Coronary artery (tissue), 2 donors: ENCODE data around the gene PGM2.
A peak's percentile ranks its signal among the peaks of the same experiment; 100 is the strongest.

Experiments
- DNase-seq: peaks from one replicate; pipeline ENCODE4 v3.0.0-alpha.2; 2017; ENCODE audit warnings: low spot score
- H3K27ac ChIP-seq, 2 donors: fragments of 200-600 bp; sonication (generic); one replicate each; pipeline ENCODE4 v1.5.1; 2016 to 2019
- H3K4me3 ChIP-seq: fragments of 200-600 bp; sonication (generic); 2 replicates; pipeline ENCODE4 v1.5.1; 2016; ENCODE audit warnings: mild to moderate bottlenecking, moderate library complexity
- CTCF ChIP-seq: fragments of 200-600 bp; sonication (generic); IDR thresholded peaks from one replicate; pipeline ENCODE4 v1.5.1; 2019; ENCODE audit warnings: antibody characterized with exemption

Gene PGM2

GRCh38 chr4:37889849-37890800 is 63.6 kb downstream of the PGM2 start:
- Histone ChIP-seq H3K27ac (peak overlapping the region; percentile 98 to 99), H3K4me3 (peak overlapping the region; percentile 96)
- DNase-seq: peak; percentile 90
- TF ChIP-seq CTCF: peak; percentile 37

DNA sequence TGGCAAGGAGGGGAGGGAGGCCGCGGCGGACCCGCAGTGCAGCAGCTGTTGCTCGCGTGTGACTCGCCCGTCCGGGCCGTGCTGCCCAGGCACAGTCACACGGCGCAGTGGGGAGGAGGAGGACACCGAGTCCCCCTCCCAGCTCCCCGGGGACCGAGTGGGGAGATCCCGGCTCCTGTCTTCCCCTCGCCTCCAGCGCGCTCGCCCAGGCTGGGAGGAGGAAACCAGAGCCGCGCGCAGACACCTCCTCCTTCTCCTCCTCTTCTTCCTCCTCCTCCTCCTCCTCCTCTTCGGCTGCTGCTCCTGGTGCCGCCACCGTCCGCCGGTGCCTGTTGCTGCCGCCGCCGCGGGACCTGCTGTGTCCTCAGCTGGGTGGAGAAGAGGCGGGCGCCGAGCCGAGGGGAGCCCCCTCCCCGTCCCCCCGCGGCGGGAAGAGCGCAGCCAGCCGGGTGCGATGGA is 64.3 kb downstream of the PGM2 start, which contains the start of gene TBC1D1:
TBC1D1 (plus strand) TSS at position 284 of the 459 bp plus-strand sequence. CDS start 11,012 bp downstream, outside the sequence.
- no peak for DNase-seq

GRCh38 chr4:37891260-37892159 is 65.0 kb downstream of the PGM2 start:
- Histone ChIP-seq H3K27ac (peak overlapping the region; percentile 98 to 99), H3K4me3 (peak overlapping the region; percentile 96)
- no peak for TF ChIP-seq CTCF
- DNase-seq: peak; percentile 78

More for the DNA sequence above, 64.3 kb downstream of the PGM2 start, which contains the start of gene TBC1D1:
- peak within 1 kb of the TSS; percentile 98 to 99 for H3K27ac ChIP-seq
- no peak for TF ChIP-seq CTCF
- peak within 1 kb of the TSS; percentile 96 for H3K4me3 ChIP-seq

- H3K27ac ChIP-seq: peak overlapping the region; percentile 98 to 99
- peak overlapping the region; percentile 96 for H3K4me3 ChIP-seq
- DNase-seq: no peak
These were observed 66.2 kb downstream of the PGM2 start for GRCh38 chr4:37892641-37893040.

GRCh38 chr4:37893164-37893563 is 66.7 kb downstream of the PGM2 start:
- no peak for DNase-seq
- no peak for TF ChIP-seq CTCF
- Histone ChIP-seq H3K4me3 (peak overlapping the region; percentile 96), H3K27ac (peak overlapping the region; percentile 98 to 99)

More at GRCh38 chr4:37892641-37893040, 66.2 kb downstream of the PGM2 start:
- TF ChIP-seq CTCF: no peak

DNA sequence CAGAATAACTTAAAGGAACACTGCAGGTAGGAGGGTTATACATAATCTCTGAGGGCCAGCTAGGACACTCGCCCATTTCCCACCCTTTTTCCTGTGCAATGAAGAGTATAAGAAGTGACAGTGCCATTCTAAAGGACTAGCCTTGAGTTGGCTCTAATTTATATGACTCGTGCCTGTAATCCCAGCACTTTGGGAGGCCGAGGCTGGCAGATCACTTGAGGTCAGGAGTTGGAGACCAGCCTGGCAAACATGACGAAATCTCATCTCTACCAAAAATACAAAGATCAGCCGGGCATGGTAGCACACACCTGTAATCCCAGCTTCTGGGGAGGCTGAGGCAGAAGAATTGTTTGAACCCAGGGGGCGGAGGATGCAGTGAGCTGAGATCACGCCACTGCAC is 68.8 kb downstream of the PGM2 start:
- no peak for TF ChIP-seq CTCF
- no peak overlapping the region for H3K4me3 ChIP-seq
- no peak overlapping the region for H3K27ac ChIP-seq
- no peak for DNase-seq
